H9 (cell line): Measurements from ENCODE around the gene TBX5. TPM values are rescaled to one million over a fixed set of nuclear protein-coding genes. Genes with fewer than 3 reads are reported as not detected.

Experiments
- DNase-seq: peaks from one replicate; pipeline ENCODE4 v3.0.0-alpha.2; 2017
- H2AFZ ChIP-seq: one replicate; pipeline ENCODE4 v1.6.1; 2013; ENCODE audit warnings: mild to moderate bottlenecking, low read length, control low read depth, moderate library complexity
- H2AK5ac ChIP-seq: 2 replicates; pipeline ENCODE4 v1.6.1; 2013; ENCODE audit warnings: low read length, control low read depth, mixed read lengths; ENCODE audit not compliant: insufficient read length
- H2BK120ac ChIP-seq: one replicate; pipeline ENCODE4 v1.6.1; 2013; ENCODE audit warnings: low read depth, mild to moderate bottlenecking, low read length, control low read depth, inconsistent platforms; ENCODE audit not compliant: poor library complexity, severe bottlenecking
- H2BK12ac ChIP-seq: 2 replicates; pipeline ENCODE4 v1.6.1; 2013; ENCODE audit warnings: low read length, control low read depth, mixed read lengths, low read depth; ENCODE audit not compliant: insufficient read length
- H2BK15ac ChIP-seq: 2 replicates; pipeline ENCODE4 v1.6.1; 2013; ENCODE audit warnings: low read depth, low read length, control low read depth
- H2BK20ac ChIP-seq: one replicate; pipeline ENCODE4 v1.6.1; 2013; ENCODE audit warnings: low read depth, mild to moderate bottlenecking, low read length, control low read depth, inconsistent platforms; ENCODE audit not compliant: poor library complexity, severe bottlenecking
- H2BK5ac ChIP-seq: 2 replicates; pipeline ENCODE4 v1.6.1; 2013; ENCODE audit warnings: low read length, control low read depth, mixed read lengths; ENCODE audit not compliant: insufficient read length
- H3K14ac ChIP-seq: 2 replicates; pipeline ENCODE4 v1.6.1; 2013; ENCODE audit warnings: low read length, control low read depth; ENCODE audit not compliant: insufficient read depth
- H3K18ac ChIP-seq: 2 replicates; pipeline ENCODE4 v1.6.1; 2013; ENCODE audit warnings: low read depth, mild to moderate bottlenecking, mixed read lengths, low read length, control low read depth; ENCODE audit not compliant: insufficient read length
- H3K23ac ChIP-seq: 2 replicates; pipeline ENCODE4 v1.6.1; 2013; ENCODE audit warnings: low read length, control low read depth, mixed read lengths, low read depth; ENCODE audit not compliant: insufficient read length
- H3K23me2 ChIP-seq: 2 replicates; pipeline ENCODE4 v1.6.1; 2013; ENCODE audit warnings: low read depth, mild to moderate bottlenecking, mixed read lengths, low read length, control low read depth; ENCODE audit not compliant: insufficient read length, poor library complexity, severe bottlenecking
- H3K27ac ChIP-seq: 2 replicates; pipeline ENCODE4 v1.5.1; 2013; ENCODE audit warnings: low read length, control low read depth, mixed read lengths, low read depth; ENCODE audit not compliant: insufficient read length
- H3K27me3 ChIP-seq: 2 replicates; pipeline ENCODE4 v1.6.1; 2013; ENCODE audit warnings: low read length, control low read depth, inconsistent platforms; ENCODE audit not compliant: insufficient read depth
- H3K4ac ChIP-seq: 2 replicates; pipeline ENCODE4 v1.6.1; 2013; ENCODE audit warnings: low read depth, mild to moderate bottlenecking, control low read depth, inconsistent platforms, low read length, moderate library complexity
- H3K4me1 ChIP-seq: 2 replicates; pipeline ENCODE4 v1.6.1; 2013; ENCODE audit warnings: low read length, control low read depth, inconsistent platforms; ENCODE audit not compliant: insufficient read depth
- H3K4me2 ChIP-seq: 2 replicates; pipeline ENCODE4 v1.6.1; 2013; ENCODE audit warnings: low read length, control low read depth, mixed read lengths; ENCODE audit not compliant: insufficient read length, insufficient read depth
- H3K56ac ChIP-seq: 2 replicates; pipeline ENCODE4 v1.6.1; 2013; ENCODE audit warnings: low read depth, mild to moderate bottlenecking, mixed read lengths, low read length, control low read depth; ENCODE audit not compliant: insufficient read length
- H3K79me1 ChIP-seq: 2 replicates; pipeline ENCODE4 v1.6.1; 2013; ENCODE audit warnings: low read depth, mild to moderate bottlenecking, moderate library complexity, low read length, control low read depth, inconsistent platforms; ENCODE audit not compliant: insufficient read depth, poor library complexity, severe bottlenecking
- H3K79me2 ChIP-seq: 2 replicates; pipeline ENCODE4 v1.6.1; 2013; ENCODE audit warnings: low read length, control low read depth, inconsistent platforms; ENCODE audit not compliant: insufficient read depth
- H3K9ac ChIP-seq: 2 replicates; pipeline ENCODE4 v1.6.1; 2013; ENCODE audit warnings: low read length, control low read depth, mixed read lengths; ENCODE audit not compliant: insufficient read length; ENCODE audit errors: extremely low read depth
- H3K9me3 ChIP-seq: one replicate; pipeline ENCODE4 v1.6.1; 2013; ENCODE audit warnings: low read depth, low read length, inconsistent platforms; ENCODE audit not compliant: control insufficient read depth
- H3T11ph ChIP-seq: one replicate; pipeline ENCODE4 v1.6.1; 2013; ENCODE audit warnings: mild to moderate bottlenecking, low read length, control low read depth, inconsistent platforms
- H4K20me1 ChIP-seq: one replicate; pipeline ENCODE4 v1.6.1; 2013; ENCODE audit not compliant: control insufficient read depth, insufficient read length, insufficient read depth
- H4K5ac ChIP-seq: 2 replicates; pipeline ENCODE4 v1.6.1; 2013; ENCODE audit warnings: low read depth, mild to moderate bottlenecking, mixed read lengths, low read length, control low read depth; ENCODE audit not compliant: insufficient read length
- H4K8ac ChIP-seq: replicated peaks from 2 replicates; pipeline ENCODE4 v1.6.1; 2013; ENCODE audit warnings: low read length, control low read depth, mixed read lengths, low read depth; ENCODE audit not compliant: insufficient read length
- H4K91ac ChIP-seq: 2 replicates; pipeline ENCODE4 v1.6.1; 2013; ENCODE audit warnings: low read depth, mild to moderate bottlenecking, moderate library complexity, mixed read lengths, low read length, control low read depth; ENCODE audit not compliant: insufficient read length
- H3K27ac Mint-ChIP-seq, 3 experiments: 2 replicates in 2 of 3; 3 replicates in 1 of 3; pipeline ENCODE4 v1.8.0; 2020 to 2021; ENCODE audit warnings: mixed read lengths in 3 of 3, mild to moderate bottlenecking in 1 of 3, moderate library complexity in 1 of 3
- H3K27me3 Mint-ChIP-seq: 2 replicates; pipeline ENCODE4 v1.8.0; 2021; ENCODE audit warnings: low read depth, mild to moderate bottlenecking, moderate library complexity, mixed read lengths
- H3K36me3 Mint-ChIP-seq, 3 experiments: 2 replicates in 2 of 3; 3 replicates in 1 of 3; pipeline ENCODE4 v1.8.0; 2020 to 2021; ENCODE audit warnings: low read depth in 3 of 3, mixed read lengths in 3 of 3; ENCODE audit not compliant: insufficient read depth in 1 of 3
- H3K4me1 Mint-ChIP-seq, 2 experiments: 2 replicates each; pipeline ENCODE4 v1.8.0; 2020; ENCODE audit warnings: mixed read lengths in 2 of 2
- H3K4me3 Mint-ChIP-seq, 2 experiments: 2 replicates in 1 of 2; 3 replicates in 1 of 2; pipeline ENCODE4 v1.8.0; 2020 to 2021; ENCODE audit warnings: mild to moderate bottlenecking in 2 of 2, mixed read lengths in 2 of 2, moderate library complexity in 1 of 2
- H3K9me3 Mint-ChIP-seq, 2 experiments: 2 replicates in 1 of 2; 3 replicates in 1 of 2; pipeline ENCODE4 v1.8.0; 2020; ENCODE audit warnings: mild to moderate bottlenecking in 2 of 2, mixed read lengths in 2 of 2, moderate library complexity in 1 of 2
- WGBS: extraction: QIAGEN DNeasy Blood & Tissue Kit; methylation state at CpG from one replicate; pipeline ENCODE4 v1.1.7; 2013; ENCODE audit warnings: missing lambda C conversion rate, low lambda C conversion rate, mixed read lengths; ENCODE audit not compliant: insufficient read length; ENCODE audit errors: extremely low coverage; 5-methylcytosine and 5-hydroxymethylcytosine counted together
- total RNA-seq: library from RNA; stranded (reverse); gene quantifications from 2 replicates; pipeline ENCODE4 v1.2.1, GENCODE V29; 2021
- TF ChIP-seq, protein P1 (sequence below): fragments of 200-600 bp; sonication (generic); conservative IDR thresholded peaks from 3 replicates; pipeline ENCODE4 v1.8.0; 2021; ENCODE audit warnings: antibody characterized with exemption, mild to moderate bottlenecking

TBX5 gene
- total RNA-seq, 1 experiment from 2014 or later, result not detected

DNA sequence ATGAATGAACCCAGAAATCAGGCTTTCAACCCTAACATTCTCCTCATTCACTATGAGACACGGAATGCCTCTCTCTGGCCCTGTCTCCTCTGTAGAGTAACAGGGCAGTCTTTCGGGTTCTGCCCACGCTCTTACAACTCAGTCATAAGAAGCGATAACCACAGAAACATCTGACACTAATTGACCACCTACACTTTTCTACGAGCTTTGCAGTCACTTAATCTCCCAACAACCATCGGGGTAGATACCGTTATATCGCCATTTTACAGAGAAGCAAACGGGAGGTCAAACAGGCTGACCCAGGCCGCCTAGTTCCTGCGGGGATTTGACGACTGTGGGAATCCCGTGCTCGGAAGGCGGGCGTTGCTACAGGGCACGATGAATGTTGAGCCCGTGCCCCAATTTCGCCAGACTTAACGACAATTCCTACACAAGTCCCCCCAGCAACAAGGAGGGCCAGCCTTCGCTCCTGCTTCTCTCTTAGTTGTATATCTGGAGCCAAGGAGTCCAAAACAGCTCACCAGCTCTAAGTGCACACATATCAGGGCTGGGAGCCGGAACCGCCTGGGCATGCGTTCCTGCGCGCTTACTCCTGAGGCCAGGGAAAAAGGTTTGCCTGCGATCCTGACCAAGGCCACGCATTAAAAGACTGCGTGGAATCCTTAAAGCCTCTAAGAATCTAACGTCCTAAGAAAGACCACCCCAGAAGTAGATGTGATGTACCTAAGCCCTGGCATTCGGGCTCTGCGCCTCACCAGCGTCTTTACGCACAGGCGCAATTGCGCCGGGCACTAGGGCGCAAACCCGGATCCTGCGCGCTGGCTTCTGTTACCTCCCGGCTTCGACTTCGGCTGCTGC lies 38.7 kb upstream of the TBX5 start:
- no peak overlapping the region for H4K8ac ChIP-seq
- H3K14ac ChIP-seq, result no peak overlapping the region
- H4K91ac ChIP-seq, result no peak overlapping the region
- H3T11ph ChIP-seq, result no peak overlapping the region
- H3K79me2 ChIP-seq, result no peaks in the 10 kb centered on the region
- H3K27me3 ChIP-seq, result peaks cover 99% of the 10 kb centered on the region
- no peak overlapping the region for H3K4ac ChIP-seq
- 0 out of 5 replicates have a peak overlapping the region, but pooled peaks of 1 of the 2 experiments have one; percentile 43 for H3K4me3 Mint-ChIP-seq
- no peak overlapping the region for H2AFZ ChIP-seq
- peaks cover 0 to 17% of the 10 kb centered on the region in 2 experiments; a peak in 2 of 5 replicates for H3K9me3 Mint-ChIP-seq
- H3K9ac ChIP-seq, result no peak overlapping the region
- no peak overlapping the region for H3K56ac ChIP-seq
- peaks cover 15 to 46% of the 10 kb centered on the region in 2 experiments for H3K4me1 Mint-ChIP-seq
- peaks cover 2% of the 10 kb centered on the region for H4K20me1 ChIP-seq
- H4K5ac ChIP-seq, result no peak overlapping the region
- no peaks in the 10 kb centered on the region for H3K36me3 Mint-ChIP-seq
- no peak overlapping the region for H3K27ac ChIP-seq
- H3K9me3 ChIP-seq, result no peaks in the 10 kb centered on the region
- no peak overlapping the region for H2BK5ac ChIP-seq
- no peaks in the 10 kb centered on the region for H3K79me1 ChIP-seq
- no peak overlapping the region for H2BK15ac ChIP-seq
- no peak overlapping the region for H2BK20ac ChIP-seq
- H3K23ac ChIP-seq, result no peak overlapping the region
- no peak overlapping the region for H2BK120ac ChIP-seq
- no peak overlapping the region for H3K4me2 ChIP-seq
- TF ChIP-seq, protein P1, sequence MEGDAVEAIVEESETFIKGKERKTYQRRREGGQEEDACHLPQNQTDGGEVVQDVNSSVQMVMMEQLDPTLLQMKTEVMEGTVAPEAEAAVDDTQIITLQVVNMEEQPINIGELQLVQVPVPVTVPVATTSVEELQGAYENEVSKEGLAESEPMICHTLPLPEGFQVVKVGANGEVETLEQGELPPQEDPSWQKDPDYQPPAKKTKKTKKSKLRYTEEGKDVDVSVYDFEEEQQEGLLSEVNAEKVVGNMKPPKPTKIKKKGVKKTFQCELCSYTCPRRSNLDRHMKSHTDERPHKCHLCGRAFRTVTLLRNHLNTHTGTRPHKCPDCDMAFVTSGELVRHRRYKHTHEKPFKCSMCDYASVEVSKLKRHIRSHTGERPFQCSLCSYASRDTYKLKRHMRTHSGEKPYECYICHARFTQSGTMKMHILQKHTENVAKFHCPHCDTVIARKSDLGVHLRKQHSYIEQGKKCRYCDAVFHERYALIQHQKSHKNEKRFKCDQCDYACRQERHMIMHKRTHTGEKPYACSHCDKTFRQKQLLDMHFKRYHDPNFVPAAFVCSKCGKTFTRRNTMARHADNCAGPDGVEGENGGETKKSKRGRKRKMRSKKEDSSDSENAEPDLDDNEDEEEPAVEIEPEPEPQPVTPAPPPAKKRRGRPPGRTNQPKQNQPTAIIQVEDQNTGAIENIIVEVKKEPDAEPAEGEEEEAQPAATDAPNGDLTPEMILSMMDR, result no peak
- H3K23me2 ChIP-seq, result no peaks in the 10 kb centered on the region
- no CpG with 5 or more reads among the region's 44 CpGs for WGBS
- H3K27me3 Mint-ChIP-seq, result peaks cover 100% of the 10 kb centered on the region
- no peak overlapping the region for H3K27ac Mint-ChIP-seq
- peaks cover 3% of the 10 kb centered on the region; the same call in 1 of the 2 replicates for H3K4me1 ChIP-seq
- no peak overlapping the region for H2AK5ac ChIP-seq
- no peak overlapping the region for H2BK12ac ChIP-seq
- H3K18ac ChIP-seq, result no peak overlapping the region
- peak; percentile 43 for DNase-seq
